Muscle layer of duodenum (tissue), 2 donors: Measurements from ENCODE around the gene DUXA.
A peak's percentile ranks its signal among the peaks of the same experiment; 100 is the strongest.
"Not testable (repeated sequence)": the region's sequence is repeated elsewhere in the genome, so short reads cannot be mapped to it uniquely, and the experiment has no call there.

Source experiments
- H3K27ac ChIP-seq: one replicate; pipeline ENCODE4 v1.7.0; 2013; ENCODE audit warnings: mild to moderate bottlenecking, low read length
- H3K27me3 ChIP-seq: one replicate; pipeline ENCODE4 v1.7.0; 2013; ENCODE audit warnings: low read depth, mild to moderate bottlenecking, control low read depth, low read length
- H3K36me3 ChIP-seq, 2 donors: one replicate each; pipeline ENCODE4 v1.7.0; 2013; ENCODE audit warnings: low read length in 2 of 2, control low read depth in 1 of 2, mild to moderate bottlenecking in 1 of 2; ENCODE audit not compliant: insufficient read depth in 2 of 2, control insufficient read depth in 1 of 2
- H3K4me1 ChIP-seq, 2 donors: one replicate each; pipeline ENCODE4 v1.7.0; 2013; ENCODE audit warnings: low read length in 2 of 2, mild to moderate bottlenecking in 2 of 2, control low read depth in 1 of 2, moderate library complexity in 1 of 2; ENCODE audit not compliant: insufficient read depth in 2 of 2, control insufficient read depth in 1 of 2
- H3K4me3 ChIP-seq, 2 donors: one replicate each; pipeline ENCODE4 v1.7.0; 2013; ENCODE audit warnings: low read length in 2 of 2, low read depth in 1 of 2, mild to moderate bottlenecking in 1 of 2
- H3K9me3 ChIP-seq, 2 donors: one replicate each; pipeline ENCODE4 v1.7.0; 2013; ENCODE audit warnings: low read length in 2 of 2, control low read depth in 1 of 2, mild to moderate bottlenecking in 1 of 2; ENCODE audit not compliant: control insufficient read depth in 1 of 2
- donor health status: healthy.

Gene DUXA

GRCh38 chr19:57167385-57167784 lies at the start of gene DUXA:
Gene DUXA, minus strand, starts transcription at chr19:57167485. Its CDS starts 42 bp downstream, at chr19:57167443.
- Histone ChIP-seq H3K27me3 (no peaks in the 10 kb centered on the region), H3K36me3 (no peaks in the 10 kb centered on the region), H3K9me3 (no peaks in the 10 kb centered on the region), H3K27ac (no peak within 1 kb of the TSS), H3K4me1 (no peaks in the 10 kb centered on the region), H3K4me3 (no peak within 1 kb of the TSS)

- peak overlapping the region in 1 of 2 donors; percentile 40 for H3K4me3 ChIP-seq
- peaks cover 3 to 38% of the 10 kb centered on the region in 2 donors for H3K9me3 ChIP-seq
- H3K4me1 ChIP-seq, result no peaks in the 10 kb centered on the region
- H3K27me3 ChIP-seq, result no peaks in the 10 kb centered on the region
- H3K36me3 ChIP-seq, result peaks cover 34 to 77% of the 10 kb centered on the region in 2 donors
- H3K27ac ChIP-seq, result no peak overlapping the region
Measured at GRCh38 chr19:57212109-57212508, 44.8 kb upstream of the DUXA start.

GRCh38 chr19:57210381-57210780 lies 43.1 kb upstream of the DUXA start:
- Histone ChIP-seq H3K27ac (no peak overlapping the region), H3K36me3 (peaks cover 40 to 81% of the 10 kb centered on the region in 2 donors), H3K9me3 (peaks cover 3 to 40% of the 10 kb centered on the region in 2 donors), H3K4me1 (no peaks in the 10 kb centered on the region), H3K4me3 (peak overlapping the region in 1 of 2 donors; percentile 40), H3K27me3 (no peaks in the 10 kb centered on the region)

- peak overlapping the region in 1 of 2 donors; percentile 33 for H3K4me3 ChIP-seq
- H3K4me1 ChIP-seq, result no peaks in the 10 kb centered on the region
- peaks cover 19 to 76% of the 10 kb centered on the region in 2 donors for H3K36me3 ChIP-seq
Measured at GRCh38 chr19:57202160-57202559, 34.9 kb upstream of the DUXA start.

GRCh38 chr19:57197874-57198273 lies 30.6 kb upstream of the DUXA start:
- H3K4me1 ChIP-seq, H3K27ac ChIP-seq, H3K27me3 ChIP-seq, H3K9me3 ChIP-seq, H3K4me3 ChIP-seq: not testable (repeated sequence)
- peaks cover 31 to 82% of the 10 kb centered on the region in 2 donors for H3K36me3 ChIP-seq

More at GRCh38 chr19:57202160-57202559, 34.9 kb upstream of the DUXA start:
- Histone ChIP-seq H3K27ac (no peak overlapping the region), H3K9me3 (peaks cover 0 to 5% of the 10 kb centered on the region in 2 donors), H3K27me3 (no peaks in the 10 kb centered on the region)

GRCh38 chr19:57192993-57193392 lies 25.7 kb upstream of the DUXA start:
- Histone ChIP-seq H3K36me3 (peaks cover 28 to 49% of the 10 kb centered on the region in 2 donors), H3K4me3 (peak overlapping the region; percentile 97 to 99), H3K27ac (no peak overlapping the region), H3K27me3 (no peaks in the 10 kb centered on the region), H3K4me1 (peaks cover 8 to 20% of the 10 kb centered on the region in 2 donors), H3K9me3 (no peaks in the 10 kb centered on the region)

GRCh38 chr19:57192077-57192420 lies 24.8 kb upstream of the DUXA start:
- H3K4me1 ChIP-seq, result peaks cover 8 to 20% of the 10 kb centered on the region in 2 donors
- H3K27me3 ChIP-seq, result no peaks in the 10 kb centered on the region
- peaks cover 28 to 40% of the 10 kb centered on the region in 2 donors for H3K36me3 ChIP-seq
- H3K27ac ChIP-seq, result peak overlapping the region; percentile 78
- H3K9me3 ChIP-seq, result no peaks in the 10 kb centered on the region
- peak overlapping the region; percentile 97 to 99 for H3K4me3 ChIP-seq

- Histone ChIP-seq H3K27me3 (no peaks in the 10 kb centered on the region), H3K4me3 (peak within 1 kb of the TSS; percentile 97 to 99), H3K4me1 (peaks cover 8 to 20% of the 10 kb centered on the region in 2 donors), H3K36me3 (peaks cover 28 to 34% of the 10 kb centered on the region in 2 donors), H3K27ac (peak within 1 kb of the TSS; percentile 78), H3K9me3 (no peaks in the 10 kb centered on the region)
Measured at GRCh38 chr19:57191141-57192076, 24.1 kb upstream of the DUXA start, which contains the start of gene ZNF264. Gene ZNF264, plus strand, starts transcription at chr19:57191500. Its CDS starts 414 bp downstream, at chr19:57191914.

- no peaks in the 10 kb centered on the region for H3K27me3 ChIP-seq
- H3K36me3 ChIP-seq, result peaks cover 20 to 23% of the 10 kb centered on the region in 2 donors
- no peak overlapping the region for H3K27ac ChIP-seq
- H3K4me3 ChIP-seq, result peak overlapping the region; percentile 97 to 99
- H3K4me1 ChIP-seq, result peaks cover 8 to 20% of the 10 kb centered on the region in 2 donors
- no peaks in the 10 kb centered on the region for H3K9me3 ChIP-seq
Measured at GRCh38 chr19:57190301-57190700, 23.0 kb upstream of the DUXA start.

- Histone ChIP-seq H3K36me3 (no peaks in the 10 kb centered on the region), H3K27ac (no peak overlapping the region), H3K27me3 (no peaks in the 10 kb centered on the region), H3K9me3 (no peaks in the 10 kb centered on the region), H3K4me1 (no peaks in the 10 kb centered on the region), H3K4me3 (peak overlapping the region; percentile 46 to 48)
Measured at GRCh38 chr19:57171551-57172081, 4.3 kb upstream of the DUXA start.

- Histone ChIP-seq H3K27me3 (no peaks in the 10 kb centered on the region), H3K4me1 (no peaks in the 10 kb centered on the region), H3K27ac (no peak overlapping the region), H3K9me3 (no peaks in the 10 kb centered on the region), H3K36me3 (no peaks in the 10 kb centered on the region), H3K4me3 (no peak overlapping the region)
Measured at GRCh38 chr19:57165846-57166245, 1.4 kb downstream of the DUXA start.
